ENCODE data around the gene ST6GALNAC1. TPM values are rescaled to one million over a fixed set of nuclear protein-coding genes. Genes with fewer than 3 reads are reported as not detected.

ST6GALNAC1 gene
- total and polyA plus RNA-seq, 2 of the 13 experiments (the other 11 are each of a cell fraction or from before 2014, with no cell fraction given), result not detected

- DNase-seq (ENCODE audit: low spot score) (no peak), ATAC-seq (no peak), FAIRE-seq (no peak)
- Histone ChIP-seq H3K4me2 (ENCODE audit: low read depth, low read length) (no peak overlapping the region), H3K9ac (ENCODE audit: insufficient read depth, low read depth, low read length) (no peak overlapping the region), H3K9me3 (ENCODE audit: low read length) (no peaks in the 10 kb centered on the region), H3K4me3 (replicated peaks in 1 of 3; ENCODE audit: insufficient read depth in 1 of 3, low read depth in 2 of 3, low read length in 3 of 3) (no peak overlapping the region), H3K36me3 (replicated peaks in 1 of 2; ENCODE audit: control insufficient read depth in 1 of 2, insufficient read depth in 2 of 2, low read length in 2 of 2) (peaks cover 6 to 18% of the 10 kb centered on the region in 2 experiments; a peak in 4 of 5 replicates), H3K27me3 (ENCODE audit: control insufficient read depth in 1 of 2, insufficient read depth in 2 of 2, low read length in 2 of 2) (no peaks in the 10 kb centered on the region), H3K27ac (ENCODE audit: extremely low read length, insufficient read depth, low read length) (no peak overlapping the region), H3K4me1 (ENCODE audit: insufficient read depth, low read length) (peaks cover 36% of the 10 kb centered on the region), H4K20me1 (ENCODE audit: insufficient read depth, low read length) (no peaks in the 10 kb centered on the region), H2AFZ (ENCODE audit: low read length) (no peak overlapping the region), H3K79me2 (ENCODE audit: insufficient read depth, low read length) (no peaks in the 10 kb centered on the region)
- TF ChIP-seq ETV5 (CRISPR knock-in tag; IDR thresholded peaks at IDR 0.05; ENCODE audit: borderline replicate concordance), result no peak
- no peak for TF ChIP-seq TEF (CRISPR knock-in tag; IDR thresholded peaks at IDR 0.05)
- peak; percentile 12; the same call in 1 of the 2 replicates for TF ChIP-seq STAG1 (CRISPR knock-in tag; IDR thresholded peaks at IDR 0.05)
- peak; percentile 14; the same call in 1 of the 2 replicates for TF ChIP-seq ZBTB38 (CRISPR knock-in tag; IDR thresholded peaks at IDR 0.05)
- no peak for TF ChIP-seq ZBTB3 (CRISPR knock-in tag; IDR thresholded peaks at IDR 0.05; ENCODE audit: borderline replicate concordance, low read depth)
- no peak for TF ChIP-seq ZNF83 (CRISPR knock-in tag; IDR thresholded peaks at IDR 0.05; ENCODE audit: borderline replicate concordance)
- TF ChIP-seq CTCF (CRISPR knock-in tag; IDR thresholded peaks at IDR 0.05), result peak; percentile 28; the same call in 1 of the 2 replicates
- TF ChIP-seq SP4 (CRISPR knock-in tag; IDR thresholded peaks at IDR 0.05), result peak; percentile 30; the same call in 1 of the 2 replicates
- TF ChIP-seq ZNF687 (CRISPR knock-in tag; IDR thresholded peaks at IDR 0.05), result peak; percentile 14; the same call in 1 of the 2 replicates
- 0 out of 2 replicates have a peak, but pooled peaks have one; percentile 8 for TF ChIP-seq SALL1 (CRISPR knock-in tag; IDR thresholded peaks at IDR 0.05)
- TF ChIP-seq ZNF788 (CRISPR knock-in tag; IDR thresholded peaks at IDR 0.05; ENCODE audit: borderline replicate concordance), result peak; percentile 33; the same call in 1 of the 2 replicates
- TF ChIP-seq MEF2D (CRISPR knock-in tag; IDR thresholded peaks at IDR 0.05), result no peak
- intact Hi-C loops (cut with micrococcal nuclease; ENCODE audit: unreplicated experiment), result no loop called here
- no TSS peak for BruUV-seq (replicated peaks)
- ChIA-PET POLR2A (interaction anchor here (3.0 kb wide), 1 partner anchor 12 kb away, joined by 23 read pairs; no protein-coding TSS in a partner anchor), CTCF (ENCODE audit: low intra/inter-chr PET ratio, low total read pairs) (interaction anchor here (1.2 kb wide), 1 partner anchor 32 kb away, joined by 4 read pairs; no protein-coding TSS in a partner anchor)
- 84% methylated on average over 8 of the region's 18 CpGs for WGBS (ENCODE audit: low lambda C conversion rate)
- in situ Hi-C loops (cut with HindIII; ENCODE audit: extremely low pct_ligation_motif_present, low pct_unique_long_range_greater_than_20kb), result loop anchor here (5.0 kb wide), 1 partner anchor 34 kb away; no protein-coding TSS in a partner anchor
Observed at GRCh38 chr17:76683011-76683755, 39.6 kb upstream of the ST6GALNAC1 start.

Data from HepG2 (cell line).